HepG2 (cell line): Measurements from ENCODE around the gene CCDC158. TPM values are rescaled to one million over a fixed set of nuclear protein-coding genes. Genes with fewer than 3 reads are reported as not detected.

Experiments used
- ARID4A ChIP-seq: sonication (generic); formaldehyde crosslinking; IDR thresholded peaks from 2 replicates; pipeline ENCODE4 v1.5.0; 2020; ENCODE audit warnings: mild to moderate bottlenecking, missing genetic modification reagents, borderline replicate concordance
- ARNTL ChIP-seq: sonication (generic); formaldehyde crosslinking; IDR thresholded peaks from 2 replicates; pipeline ENCODE4 v1.4.0; 2020; ENCODE audit warnings: mild to moderate bottlenecking, missing genetic modification reagents
- ELK4 ChIP-seq: sonication (generic); formaldehyde crosslinking; IDR thresholded peaks from 2 replicates; pipeline ENCODE4 v1.9.0; 2021; ENCODE audit warnings: missing genetic modification reagents, borderline replicate concordance
- FOXK1 ChIP-seq: sonication (generic); formaldehyde crosslinking; IDR thresholded peaks from 2 replicates; pipeline ENCODE4 v1.4.0; 2020; ENCODE audit warnings: low read depth, missing genetic modification reagents, borderline replicate concordance
- FOXO1 ChIP-seq: sonication (generic); formaldehyde crosslinking; IDR thresholded peaks from 2 replicates; pipeline ENCODE4 v1.4.0; 2020; ENCODE audit warnings: missing genetic modification reagents
- KDM6A ChIP-seq: IDR thresholded peaks from 2 replicates; pipeline ENCODE4 v1.6.1; 2016; ENCODE audit warnings: low read depth
- MAX ChIP-seq: IDR thresholded peaks from 2 replicates; pipeline ENCODE4 v1.6.1; 2012; ENCODE audit warnings: inconsistent platforms
- NR2F6 ChIP-seq, 2 experiments: IDR thresholded peaks; 2 replicates each; pipeline ENCODE4 v1.6.1; 2016; ENCODE audit warnings: antibody characterized with exemption in 1 of 2, mild to moderate bottlenecking in 1 of 2
- PITX1 ChIP-seq: sonication (generic); formaldehyde crosslinking; IDR thresholded peaks from 2 replicates; pipeline ENCODE4 v1.5.1; 2020; ENCODE audit warnings: mild to moderate bottlenecking, missing genetic modification reagents
- PRDM10 ChIP-seq: sonication (generic); formaldehyde crosslinking; IDR thresholded peaks from 2 replicates; pipeline ENCODE4 v1.4.0; 2020; ENCODE audit warnings: low read depth, missing genetic modification reagents
- TBX3 ChIP-seq: fragments of 450-650 bp; IDR thresholded peaks from 2 replicates; pipeline ENCODE4 v1.6.1; 2017; ENCODE audit warnings: antibody characterized with exemption, mild to moderate bottlenecking, inconsistent platforms, borderline replicate concordance
- TEAD3 ChIP-seq: optimal IDR thresholded peaks from 2 replicates; pipeline ENCODE3; 2016; ENCODE audit warnings: borderline replicate concordance
- TSC22D2 ChIP-seq: sonication (generic); formaldehyde crosslinking; IDR thresholded peaks from 2 replicates; pipeline ENCODE4 v1.5.1; 2020; ENCODE audit warnings: missing genetic modification reagents, mild to moderate bottlenecking, borderline replicate concordance
- ZBTB7B ChIP-seq: sonication (generic); formaldehyde crosslinking; IDR thresholded peaks from 2 replicates; pipeline ENCODE4 v1.4.0; 2020; ENCODE audit warnings: missing genetic modification reagents
- ZNF20 ChIP-seq: sonication (generic); formaldehyde crosslinking; IDR thresholded peaks from 2 replicates; pipeline ENCODE4 v1.4.0; 2020; ENCODE audit warnings: mild to moderate bottlenecking, moderate library complexity, missing genetic modification reagents
- ZNF234 ChIP-seq: sonication (generic); formaldehyde crosslinking; conservative IDR thresholded peaks from 2 replicates; pipeline ENCODE4 v1.5.1; 2020; ENCODE audit warnings: mild to moderate bottlenecking, missing genetic modification reagents
- ZNF326 ChIP-seq: sonication (generic); formaldehyde crosslinking; IDR thresholded peaks from 2 replicates; pipeline ENCODE4 v1.4.0; 2020; ENCODE audit warnings: missing genetic modification reagents, borderline replicate concordance
- ZNF672 ChIP-seq: sonication (generic); formaldehyde crosslinking; IDR thresholded peaks from 2 replicates; pipeline ENCODE4 v1.8.1; 2022; ENCODE audit warnings: missing genetic modification reagents
- ZNF75D ChIP-seq: sonication (generic); formaldehyde crosslinking; IDR thresholded peaks from 2 replicates; pipeline ENCODE4 v1.8.1; 2023; ENCODE audit warnings: missing genetic modification reagents, mild to moderate bottlenecking, borderline replicate concordance
- ZNF781 ChIP-seq: sonication (generic); formaldehyde crosslinking; IDR thresholded peaks from 2 replicates; pipeline ENCODE4 v1.5.1; 2020; ENCODE audit warnings: borderline replicate concordance, mild to moderate bottlenecking, missing genetic modification reagents; ENCODE audit errors: not compliant biosample characterization
- polyA plus RNA-seq, 8 experiments: library from polyadenylated mRNA; depleted of rRNA in 3 of 8; stranded (reverse) in 7 of 8; unstranded in 1 of 8; fragments of >200 nt; fragmentation: Illumina TruSeq in 4 of 8; extraction: Trizol in 4 of 8; gene quantifications; 2 replicates each; pipeline versions ENCODE4 v1.2.1 to v1.2.3, GENCODE V29; 2011 to 2016; ENCODE audit warnings: low read depth in 4 of 8, missing spikeins in 1 of 8, mixed read lengths in 1 of 8; ENCODE audit not compliant: insufficient read depth in 1 of 8
- total RNA-seq, 5 experiments: library from RNA; depleted of rRNA; stranded (reverse); fragments of >200 nt; fragmentation: Illumina TruSeq; extraction: Trizol; gene quantifications; 2 replicates each; pipeline ENCODE4 v1.2.3, GENCODE V29; 2016; ENCODE audit warnings: low read depth in 1 of 5
- TF ChIP-seq, protein P1 (sequence below): sonication (generic); formaldehyde crosslinking; IDR thresholded peaks from 2 replicates; pipeline ENCODE4 v1.5.1; 2020; ENCODE audit warnings: missing genetic modification reagents, mild to moderate bottlenecking, borderline replicate concordance

Gene CCDC158
- total and polyA plus RNA-seq, 2 of the 13 experiments (the other 11 are each of a cell fraction or from before 2014, with no cell fraction given), result not detected

DNA sequence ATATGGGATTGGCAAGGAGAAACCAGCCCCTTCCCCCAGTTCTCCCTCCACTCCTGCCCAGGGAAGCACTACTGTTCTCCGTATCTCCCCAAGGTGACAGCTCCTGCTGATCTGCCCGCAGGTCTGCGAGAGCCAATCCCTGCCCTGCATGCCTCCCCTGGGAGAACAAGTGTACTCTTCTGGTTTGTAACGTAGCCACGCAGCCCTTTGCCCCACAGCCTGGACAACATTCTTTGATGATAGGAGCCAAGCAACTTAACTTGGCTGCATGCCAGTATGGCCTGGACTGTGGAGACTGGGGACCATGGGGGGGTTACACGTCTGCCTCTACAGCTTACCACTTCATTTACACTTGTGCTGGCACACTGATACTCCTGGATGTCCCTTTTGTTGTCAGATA is 112.4 kb downstream of the CCDC158 start (continued):
- peak; percentile 55; the same call in 1 of the 2 replicates for TF ChIP-seq ARID4A (CRISPR knock-in tag)
- TF ChIP-seq ZNF75D (CRISPR knock-in tag), result no peak
- no peak for TF ChIP-seq ZNF20 (CRISPR knock-in tag)
- no peak for TF ChIP-seq TSC22D2 (CRISPR knock-in tag)
- peak; percentile 52; the same call in 1 of the 2 replicates for TF ChIP-seq MAX
- peak; percentile 87 for TF ChIP-seq TEAD3 (CRISPR knock-in tag)
- no peak for TF ChIP-seq ZNF781 (CRISPR knock-in tag)
- no peak for TF ChIP-seq NR2F6 (IDR thresholded peaks at IDR 0.05)
- TF ChIP-seq NR2F6 (CRISPR knock-in tag; IDR thresholded peaks at IDR 0.05), result peak; percentile 48; the same call in 1 of the 2 replicates
- TF ChIP-seq ARNTL (CRISPR knock-in tag), result 0 out of 2 replicates have a peak, but pooled peaks have one; percentile 33
- TF ChIP-seq ZBTB7B (CRISPR knock-in tag), result no peak
- TF ChIP-seq PRDM10 (CRISPR knock-in tag), result peak; percentile 83
- TF ChIP-seq, protein P1, sequence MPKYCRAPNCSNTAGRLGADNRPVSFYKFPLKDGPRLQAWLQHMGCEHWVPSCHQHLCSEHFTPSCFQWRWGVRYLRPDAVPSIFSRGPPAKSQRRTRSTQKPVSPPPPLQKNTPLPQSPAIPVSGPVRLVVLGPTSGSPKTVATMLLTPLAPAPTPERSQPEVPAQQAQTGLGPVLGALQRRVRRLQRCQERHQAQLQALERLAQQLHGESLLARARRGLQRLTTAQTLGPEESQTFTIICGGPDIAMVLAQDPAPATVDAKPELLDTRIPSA (CRISPR knock-in tag), result no peak
- 0 out of 2 replicates have a peak, but pooled peaks have one; percentile 17 for TF ChIP-seq FOXK1 (CRISPR knock-in tag)
- no peak for TF ChIP-seq PITX1 (CRISPR knock-in tag)
- peak; percentile 74; the same call in 1 of the 2 replicates for TF ChIP-seq FOXO1 (CRISPR knock-in tag)
- TF ChIP-seq KDM6A, result no peak
- no peak for TF ChIP-seq ELK4 (CRISPR knock-in tag)
- no peak for TF ChIP-seq ZNF326
- TF ChIP-seq TBX3, result no peak
- TF ChIP-seq ZNF672 (CRISPR knock-in tag), result no peak
- no peak for TF ChIP-seq ZNF234 (CRISPR knock-in tag)
